Pancreas (tissue), 10 donors: ENCODE measurements around the gene HTR1E. TPM values are rescaled to one million over a fixed set of nuclear protein-coding genes. Genes with fewer than 3 reads are reported as not detected.
"Not testable (repeated sequence)": the region's sequence is repeated elsewhere in the genome, so short reads cannot be mapped to it uniquely, and the experiment has no call there.

Experiments
- ATAC-seq, 4 donors: fragments of 200-7000 bp; cut with Tn5 transposase; one replicate each; pipeline versions ENCODE4 v1.8.0 to v1.9.1; 2020; ENCODE audit warnings: mild to moderate bottlenecking in 4 of 4, moderate library complexity in 4 of 4
- DNase-seq, 6 donors: peaks; one replicate each; pipeline ENCODE4 v3.0.0-alpha.2; 2020
- FAIRE-seq: peaks from 2 replicates; lab custom pipeline; 2012; peaks lifted over from hg19 to GRCh38; lab: Jason Lieb, UNC
- H3K27ac ChIP-seq, 4 donors: fragments of 200-600 bp; sonication (generic); 1 replicate in 3 of 4; 2 replicates in 1 of 4; pipeline versions ENCODE4 v1.5.0 to v1.8.0; 2020
- H3K27me3 ChIP-seq, 4 donors: fragments of 200-600 bp; one replicate each; pipeline ENCODE4 v1.8.0; 2021
- H3K36me3 ChIP-seq, 3 donors: fragments of 200-600 bp; sonication (generic) in 1 of 3; one replicate each; pipeline versions ENCODE4 v1.5.0 to v1.8.0; 2020 to 2021
- H3K4me1 ChIP-seq, 3 donors: fragments of 200-600 bp; one replicate each; pipeline ENCODE4 v1.8.0; 2021
- H3K4me3 ChIP-seq, 4 donors: fragments of 200-600 bp; sonication (generic) in 2 of 4; one replicate each; pipeline versions ENCODE4 v1.5.0 to v1.8.0; 2020 to 2021
- H3K9me3 ChIP-seq, 4 donors: fragments of 200-600 bp; one replicate each; pipeline ENCODE4 v1.8.0; 2021
- WGBS, 2 donors: extraction: QIAGEN DNeasy Blood & Tissue Kit; methylation state at CpG; one replicate each; pipeline ENCODE4 v1.1.7; 2013; 5-methylcytosine and 5-hydroxymethylcytosine counted together
- intact Hi-C, 3 donors: fragments of 100-400 bp; cut with DNase I; formaldehyde crosslinking; loops; one replicate each; pipeline versions ENCODE4 v1.11.1 to v1.14.2; 2022
- polyA plus RNA-seq, 2 donors: library from polyadenylated mRNA; stranded (reverse); fragments of 200-250 nt; gene quantifications; one replicate each; pipeline ENCODE4 v1.2.3, GENCODE V29; 2013
- total RNA-seq, 6 donors: library from RNA; stranded (reverse); fragmentation: NEBNext Ultra II Directional in 4 of 6; extraction: Animal tissue kit (Norgen Biotek cat#: 25700) in 4 of 6; gene quantifications; one replicate each; pipeline versions ENCODE4 v1.2.1 to v1.2.4, GENCODE V29; 2021 to 2023
- TF ChIP-seq, protein P1 (sequence below), 4 donors: fragments of 200-600 bp; sonication (generic) in 3 of 4; IDR thresholded peaks; one replicate each; pipeline versions ENCODE4 v1.5.0 to v1.8.0; 2021; ENCODE audit warnings: antibody characterized with exemption in 4 of 4
- donor health status: healthy with polysubstance abuse.
- donor health status: DM: no; HTN: no; CAD: no; lungs with moderate emphysema.
- donor health status: DM: no; HTN: no; CAD: no.
- donor health status: control.
- donor health status: control.
- donor health status: Bipolar disorder and iron deficiency.
- donor health status: DM: yes; HTN: yes; CAD: no.
- donor health status: DM: no; HTN: no; CAD: no.
- donor health status: DM: no; HTN: no; CAD: no.
- donor health status: DM: yes; HTN: yes; CAD: no.

HTR1E gene
- total and polyA plus RNA-seq, 8 donors = 0.09 to 0.52 (median 0.24) TPM; not detected in 5

DNA sequence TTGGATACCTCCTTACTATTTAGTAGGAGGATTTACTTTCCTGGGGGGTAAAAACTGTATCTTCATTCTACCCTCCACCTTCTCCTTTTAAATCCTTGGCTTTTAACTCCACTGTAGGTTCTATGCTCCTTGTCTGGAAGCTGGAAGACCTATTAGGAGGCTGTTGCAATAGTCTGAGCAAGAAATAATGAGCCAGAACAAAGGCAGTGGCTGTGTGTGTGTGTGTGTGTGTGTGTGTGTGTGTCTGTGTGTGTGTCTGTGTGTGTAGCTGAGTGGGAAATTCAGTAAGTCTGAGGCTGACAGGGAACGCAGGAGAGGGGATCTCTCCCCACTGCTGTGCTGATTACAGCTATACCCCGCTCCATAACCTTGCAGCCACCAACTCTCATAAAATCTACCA lies 35.8 kb downstream of the HTR1E start:
- H3K36me3 ChIP-seq = no peaks in the 10 kb centered on the region
- no peaks in the 10 kb centered on the region for H3K4me1 ChIP-seq
- no peak overlapping the region for H3K4me3 ChIP-seq
- ATAC-seq = no peak
- H3K9me3 ChIP-seq = no peaks in the 10 kb centered on the region
- H3K27ac ChIP-seq = no peak overlapping the region
- FAIRE-seq = no peak
- TF ChIP-seq, protein P1, sequence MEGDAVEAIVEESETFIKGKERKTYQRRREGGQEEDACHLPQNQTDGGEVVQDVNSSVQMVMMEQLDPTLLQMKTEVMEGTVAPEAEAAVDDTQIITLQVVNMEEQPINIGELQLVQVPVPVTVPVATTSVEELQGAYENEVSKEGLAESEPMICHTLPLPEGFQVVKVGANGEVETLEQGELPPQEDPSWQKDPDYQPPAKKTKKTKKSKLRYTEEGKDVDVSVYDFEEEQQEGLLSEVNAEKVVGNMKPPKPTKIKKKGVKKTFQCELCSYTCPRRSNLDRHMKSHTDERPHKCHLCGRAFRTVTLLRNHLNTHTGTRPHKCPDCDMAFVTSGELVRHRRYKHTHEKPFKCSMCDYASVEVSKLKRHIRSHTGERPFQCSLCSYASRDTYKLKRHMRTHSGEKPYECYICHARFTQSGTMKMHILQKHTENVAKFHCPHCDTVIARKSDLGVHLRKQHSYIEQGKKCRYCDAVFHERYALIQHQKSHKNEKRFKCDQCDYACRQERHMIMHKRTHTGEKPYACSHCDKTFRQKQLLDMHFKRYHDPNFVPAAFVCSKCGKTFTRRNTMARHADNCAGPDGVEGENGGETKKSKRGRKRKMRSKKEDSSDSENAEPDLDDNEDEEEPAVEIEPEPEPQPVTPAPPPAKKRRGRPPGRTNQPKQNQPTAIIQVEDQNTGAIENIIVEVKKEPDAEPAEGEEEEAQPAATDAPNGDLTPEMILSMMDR (IDR thresholded peaks at IDR 0.05) = no peak
- no peaks in the 10 kb centered on the region for H3K27me3 ChIP-seq
- 82 to 94% methylated on average over 2 of the region's 2 CpGs for WGBS, 2 donors
- no peak for DNase-seq
- intact Hi-C loops = no loop called here

DNA sequence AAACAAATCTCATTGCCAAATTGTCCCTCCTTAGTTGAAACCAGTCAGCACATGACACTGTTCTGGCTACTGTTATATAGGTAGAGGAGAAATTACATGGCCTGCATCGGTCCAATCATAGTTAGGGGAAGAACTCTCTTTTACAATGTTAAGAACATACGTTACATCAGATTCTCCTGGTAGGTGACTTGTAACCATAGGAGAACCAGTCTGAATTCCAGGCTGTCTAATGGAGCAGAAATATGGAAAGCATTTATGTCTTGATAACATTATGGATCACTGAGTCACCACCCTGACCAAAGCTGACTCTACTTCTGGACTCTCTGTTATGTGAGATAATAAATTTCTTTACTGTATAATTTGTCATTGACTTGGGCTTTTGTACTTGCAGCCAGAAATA lies 40.9 kb downstream of the HTR1E start:
- H3K9me3 ChIP-seq = no peaks in the 10 kb centered on the region
- DNase-seq (no peak), ATAC-seq (no peak), FAIRE-seq (no peak)
- H3K4me1 ChIP-seq = no peaks in the 10 kb centered on the region
- 79 to 83% methylated on average over 2 of the region's 2 CpGs for WGBS, 2 donors
- TF ChIP-seq, protein P1 (IDR thresholded peaks at IDR 0.05) = no peak
- no peaks in the 10 kb centered on the region for H3K36me3 ChIP-seq
- H3K4me3 ChIP-seq = no peak overlapping the region
- H3K27me3 ChIP-seq = no peaks in the 10 kb centered on the region
- H3K27ac ChIP-seq = no peak overlapping the region
- intact Hi-C loops = no loop called here

DNA sequence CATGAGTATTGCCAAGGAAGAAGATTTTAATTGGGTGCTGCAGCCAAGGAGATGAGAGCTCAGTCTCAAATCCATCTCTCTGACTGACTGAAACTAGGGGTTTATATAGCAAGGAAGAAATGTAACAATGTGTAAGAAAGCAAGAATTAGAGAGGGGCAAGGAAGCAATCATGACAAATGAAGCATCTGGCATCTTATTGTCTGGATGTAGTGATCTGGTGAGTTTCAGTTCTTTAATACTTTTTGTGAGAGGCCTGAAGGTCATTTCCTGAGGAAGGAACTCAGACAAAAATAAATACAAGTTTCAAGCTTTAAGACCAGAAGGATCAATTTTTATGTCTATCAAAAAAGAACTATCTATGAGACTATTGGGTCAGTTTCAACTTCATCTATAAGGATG lies 64.2 kb downstream of the HTR1E start:
- no peaks in the 10 kb centered on the region for H3K36me3 ChIP-seq
- no peak for ATAC-seq
- no peak for DNase-seq
- H3K27ac ChIP-seq = no peak overlapping the region
- no peak overlapping the region for H3K4me3 ChIP-seq
- intact Hi-C loops = no loop called here
- H3K4me1 ChIP-seq = no peaks in the 10 kb centered on the region
- FAIRE-seq = no peak
- H3K27me3 ChIP-seq = no peaks in the 10 kb centered on the region
- TF ChIP-seq, protein P1 (IDR thresholded peaks at IDR 0.05) = no peak
- H3K9me3 ChIP-seq = no peaks in the 10 kb centered on the region

DNA sequence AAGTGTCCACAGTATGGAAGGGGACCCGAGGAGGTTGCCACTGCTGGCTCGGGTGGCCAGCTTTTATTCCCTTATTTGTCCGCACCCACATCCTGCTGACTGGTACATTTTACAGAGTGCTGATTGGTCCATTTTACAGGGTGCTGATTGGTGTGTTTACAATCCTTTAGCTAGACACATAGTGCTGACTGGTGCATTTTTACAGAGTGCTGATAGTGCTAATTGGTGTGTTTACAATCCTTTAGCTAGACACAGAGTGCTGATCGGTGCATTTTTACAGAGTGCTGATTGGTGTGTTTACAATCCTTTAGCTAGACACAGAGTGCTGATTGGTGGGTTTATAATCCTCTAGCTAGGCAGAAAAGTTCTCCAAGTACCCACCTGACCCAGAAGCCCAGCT lies 65.1 kb downstream of the HTR1E start:
- H3K27me3 ChIP-seq, DNase-seq, intact Hi-C loops, H3K4me3 ChIP-seq, H3K9me3 ChIP-seq, FAIRE-seq, H3K27ac ChIP-seq, ATAC-seq, H3K4me1 ChIP-seq, H3K36me3 ChIP-seq: not testable (repeated sequence)
- whole genome bisulfite sequencing, 2 donors = 84 to 87% methylated on average over 4 of the region's 4 CpGs

DNA sequence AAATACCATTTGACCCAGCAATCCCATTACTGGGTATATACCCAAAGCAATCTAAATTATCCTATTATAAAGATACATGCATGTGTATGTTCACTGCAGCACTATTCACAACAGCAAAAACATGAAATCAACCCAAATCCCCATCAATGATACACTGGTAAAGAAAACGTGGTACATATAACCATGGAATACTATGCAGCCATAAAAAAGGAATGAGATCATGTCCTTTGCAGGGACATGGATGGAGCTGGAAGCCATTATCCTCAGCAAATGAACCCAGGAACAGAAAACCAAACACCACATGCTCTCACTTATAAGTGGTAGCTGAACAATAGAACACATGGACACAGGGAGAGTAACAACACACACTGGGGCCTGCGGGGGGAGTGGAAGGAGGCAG lies 69.2 kb downstream of the HTR1E start:
- DNase-seq, H3K4me3 ChIP-seq, FAIRE-seq, H3K4me1 ChIP-seq, intact Hi-C loops, H3K9me3 ChIP-seq, H3K27ac ChIP-seq, ATAC-seq, H3K27me3 ChIP-seq, H3K36me3 ChIP-seq: not testable (repeated sequence)
- 62 to 75% methylated on average over 2 of the region's 2 CpGs for WGBS, 2 donors

DNA sequence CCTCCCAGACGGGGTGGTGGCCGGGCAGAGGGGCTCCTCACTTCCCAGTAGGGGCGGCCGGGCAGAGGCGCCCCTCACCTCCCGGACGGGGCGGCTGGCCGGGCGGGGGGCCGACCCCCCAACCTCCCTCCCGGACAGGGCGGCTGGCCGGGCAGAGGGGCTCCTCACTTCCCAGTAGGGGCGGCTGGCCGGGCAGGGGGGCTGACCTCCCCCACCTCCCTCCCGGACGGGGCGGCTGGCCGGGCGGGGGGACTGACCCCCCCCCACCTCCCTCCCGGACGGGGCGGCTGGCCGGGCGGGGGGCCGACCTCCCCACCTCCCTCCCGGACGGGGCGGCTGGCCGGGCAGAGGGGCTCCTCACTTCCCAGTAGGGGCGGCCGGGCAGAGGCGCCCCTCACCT lies 72.3 kb downstream of the HTR1E start:
- intact Hi-C loops, ATAC-seq, FAIRE-seq, H3K36me3 ChIP-seq, H3K27me3 ChIP-seq, H3K9me3 ChIP-seq, H3K4me3 ChIP-seq, H3K4me1 ChIP-seq, H3K27ac ChIP-seq: not testable (repeated sequence)
- WGBS, 2 donors = 95 to 97% methylated on average over 11 to 21 of the region's 34 CpGs
- peak in 1 of 6 donors; percentile 39 for DNase-seq

DNA sequence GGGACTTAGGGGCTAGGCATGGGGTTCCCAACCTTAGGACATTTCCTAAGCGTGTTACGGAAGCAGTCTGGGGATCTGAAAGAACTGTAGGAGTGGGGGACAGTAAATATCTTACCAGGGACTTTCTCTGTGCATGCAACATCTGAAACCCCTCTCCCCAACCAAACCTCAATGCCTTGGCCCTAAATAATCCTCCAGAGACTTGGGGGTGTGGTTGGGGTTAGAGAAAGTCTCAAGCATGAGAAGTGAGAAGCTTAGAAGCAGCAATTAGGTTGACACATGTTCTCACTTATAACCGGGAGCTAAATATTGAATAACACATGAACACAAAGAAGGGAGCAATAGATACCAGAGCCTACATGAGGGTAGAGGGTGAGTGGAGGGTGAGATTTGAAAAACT lies 74.7 kb downstream of the HTR1E start:
- Histone ChIP-seq H3K27ac (no peak overlapping the region), H3K27me3 (no peaks in the 10 kb centered on the region), H3K9me3 (no peaks in the 10 kb centered on the region), H3K4me3 (no peak overlapping the region), H3K4me1 (no peaks in the 10 kb centered on the region), H3K36me3 (no peaks in the 10 kb centered on the region)
- DNase-seq (no peak), ATAC-seq (no peak), FAIRE-seq (no peak)
- WGBS, 2 donors = 90 to 95% methylated on average over 3 of the region's 3 CpGs
- TF ChIP-seq, protein P1 (IDR thresholded peaks at IDR 0.05) = no peak
- intact Hi-C loops = no loop called here
